HG03159 (cell line): Measurements from ENCODE around the gene SPTBN4.
A peak's percentile ranks its signal among the peaks of the same experiment; 100 is the strongest.
"Not testable (repeated sequence)": the region's sequence is repeated elsewhere in the genome, so short reads cannot be mapped to it uniquely, and the experiment has no call there.

ENCODE experiments used
- ATAC-seq: cut with Tn5 transposase; IDR thresholded peaks from one replicate; pipeline ENCODE4 v1.9.1; 2021; ENCODE audit warnings: mild to moderate bottlenecking, moderate library complexity; ENCODE audit not compliant: unreplicated experiment

SPTBN4 gene

DNA sequence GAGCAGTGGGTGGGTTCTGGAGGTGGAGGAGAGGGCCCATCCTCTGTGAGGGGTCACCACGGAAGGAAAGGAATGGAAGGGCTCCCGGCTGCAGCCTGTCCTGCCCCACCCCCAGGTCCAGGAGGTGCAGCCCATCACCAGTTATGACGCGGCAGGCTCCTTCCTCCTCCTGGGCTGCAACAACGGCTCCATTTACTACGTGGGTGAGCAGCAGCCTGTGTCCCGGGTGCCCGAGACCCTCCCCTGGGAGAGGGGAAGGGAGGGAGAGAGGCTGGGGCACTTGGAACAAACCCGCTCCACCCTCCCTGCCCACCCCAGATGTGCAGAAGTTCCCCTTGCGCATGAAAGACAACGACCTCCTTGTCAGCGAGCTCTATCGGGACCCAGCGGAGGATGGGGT, 116.5 kb downstream of the SPTBN4 start:
- ATAC-seq = no peak

DNA sequence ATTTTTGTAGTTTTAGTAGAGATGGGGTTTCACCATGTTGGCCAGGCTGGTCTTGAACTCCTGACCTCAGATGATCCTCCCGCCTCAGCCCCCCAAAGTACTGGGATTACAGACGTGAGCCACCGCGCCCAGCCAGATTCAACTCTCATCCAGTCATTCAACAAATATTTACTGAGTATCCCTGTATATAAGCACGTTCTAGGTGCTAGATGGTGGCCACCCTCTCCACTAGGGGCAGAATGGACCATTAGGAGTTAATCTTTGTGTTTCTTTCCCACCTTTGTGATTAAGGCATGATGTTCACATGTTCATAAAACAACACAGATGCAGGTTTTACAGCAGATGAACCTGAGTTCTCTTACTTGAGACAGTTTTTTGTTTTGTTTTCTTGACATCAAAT, 117.2 kb downstream of the SPTBN4 start:
- no peak for ATAC-seq

- no peak for ATAC-seq
These were observed 118.6 kb downstream of the SPTBN4 start for GRCh38 chr19:40585241-40585981.

DNA sequence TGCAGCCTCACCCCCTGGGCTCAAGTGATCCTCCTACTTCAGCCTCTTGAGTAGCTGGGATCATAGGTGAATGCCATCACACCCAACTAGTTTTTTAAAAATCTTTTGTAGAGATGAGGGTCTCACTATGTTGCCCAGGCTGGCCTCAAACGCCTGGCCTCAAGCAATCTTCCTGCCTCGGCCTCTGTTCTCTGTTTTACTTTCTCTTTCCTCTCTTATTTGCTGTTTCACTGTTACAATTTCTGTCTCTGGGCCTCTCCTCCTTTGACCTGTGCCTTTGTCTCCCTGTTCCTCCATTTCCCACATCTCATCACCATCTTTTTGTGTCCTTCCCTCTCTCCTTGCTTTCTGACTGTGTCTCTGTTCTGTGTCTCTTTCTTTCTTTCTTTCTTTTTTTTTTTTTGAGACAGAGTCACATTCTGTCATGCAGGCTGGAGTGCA, 119.2 kb downstream of the SPTBN4 start:
- no peak for ATAC-seq

DNA sequence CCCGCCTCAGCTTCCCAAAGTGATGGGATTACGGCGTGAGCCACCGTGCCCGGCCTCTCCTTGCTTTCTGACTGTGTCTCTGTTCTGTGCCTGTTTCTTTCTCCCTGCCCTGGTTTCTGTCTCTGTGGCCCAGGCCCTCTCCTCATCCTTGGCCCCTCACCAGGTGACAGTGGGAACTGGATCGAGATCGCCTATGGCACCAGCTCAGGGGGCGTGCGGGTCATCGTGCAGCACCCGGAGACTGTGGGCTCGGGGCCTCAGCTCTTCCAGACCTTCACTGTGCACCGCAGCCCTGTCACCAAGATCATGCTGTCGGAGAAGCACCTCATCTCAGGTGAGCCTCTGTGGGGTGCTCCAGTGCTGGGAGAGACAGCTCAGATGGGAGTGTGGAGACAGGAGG, 119.8 kb downstream of the SPTBN4 start:
- ATAC-seq = no peak

- no peak for ATAC-seq
These were observed 121.5 kb downstream of the SPTBN4 start for GRCh38 chr19:40588110-40588854.

DNA sequence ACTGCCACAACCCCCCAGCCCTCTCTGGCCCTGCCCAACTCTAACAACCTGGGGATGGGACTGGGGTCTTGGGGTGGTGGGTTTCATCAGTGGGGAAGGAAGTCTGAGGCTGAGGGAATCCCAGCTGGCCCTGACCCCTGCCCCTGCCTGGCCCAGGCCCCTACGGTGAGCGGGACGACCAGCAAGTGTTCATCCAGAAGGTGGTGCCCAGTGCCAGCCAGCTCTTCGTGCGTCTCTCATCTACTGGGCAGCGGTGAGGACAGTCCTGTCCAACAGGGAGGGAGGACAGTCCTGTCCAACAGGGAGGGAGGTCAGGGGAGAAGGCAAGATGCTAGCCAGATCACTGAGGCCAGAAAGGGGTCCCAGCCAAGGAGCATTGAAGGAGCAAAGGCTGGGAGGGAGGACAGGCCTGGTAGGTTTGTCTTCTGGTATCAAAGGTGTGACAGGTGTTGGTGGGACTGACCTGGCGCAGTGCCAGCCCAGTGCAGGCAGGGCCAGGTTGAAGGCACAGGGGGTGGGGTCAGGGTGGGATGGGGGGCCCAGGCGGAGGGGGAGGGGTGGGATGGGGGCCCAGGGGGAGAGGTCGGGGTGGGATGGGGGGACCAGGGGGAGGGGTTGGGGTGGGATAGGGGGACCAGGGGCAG, 122.2 kb downstream of the SPTBN4 start:
- ATAC-seq = no peak

DNA sequence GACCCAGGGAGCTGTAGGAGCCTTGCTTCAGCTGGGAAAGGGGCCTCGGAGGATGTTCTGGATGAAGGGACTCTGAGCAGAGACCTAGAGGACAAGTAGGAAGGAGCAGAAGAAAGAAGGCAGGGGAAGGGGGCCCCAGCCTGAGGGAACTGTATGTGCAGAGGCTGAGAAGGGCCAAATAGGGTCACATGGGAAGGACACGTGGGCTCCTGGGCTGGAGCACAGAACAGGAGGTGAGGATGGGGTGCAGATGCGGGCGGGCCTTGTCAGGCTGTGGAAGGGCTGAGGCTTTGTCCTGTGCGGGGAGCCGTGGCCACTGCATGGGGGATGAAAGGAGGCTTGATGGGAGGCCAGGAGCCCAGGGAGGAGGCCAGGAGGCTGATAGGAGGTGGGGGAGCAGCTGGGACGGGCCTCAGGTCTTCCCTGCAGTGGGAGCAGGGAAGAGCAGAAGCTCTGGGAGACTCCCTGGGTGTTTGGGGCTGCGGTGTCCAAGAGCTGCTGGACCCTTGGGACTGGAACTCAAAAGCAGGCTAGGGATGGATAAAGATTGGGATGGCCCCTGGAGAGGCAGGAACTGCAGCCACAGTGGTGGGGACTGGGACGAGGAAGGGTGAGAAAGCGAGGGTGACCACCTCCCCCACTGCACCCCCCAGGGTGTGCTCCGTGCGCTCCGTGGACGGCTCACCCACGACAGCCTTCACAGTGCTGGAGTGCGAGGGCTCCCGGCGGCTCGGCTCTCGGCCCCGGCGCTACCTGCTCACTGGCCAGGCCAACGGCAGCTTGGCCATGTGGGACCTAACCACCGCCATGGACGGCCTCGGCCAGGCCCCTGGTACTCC, 123.0 kb downstream of the SPTBN4 start:
- ATAC-seq = no peak

DNA sequence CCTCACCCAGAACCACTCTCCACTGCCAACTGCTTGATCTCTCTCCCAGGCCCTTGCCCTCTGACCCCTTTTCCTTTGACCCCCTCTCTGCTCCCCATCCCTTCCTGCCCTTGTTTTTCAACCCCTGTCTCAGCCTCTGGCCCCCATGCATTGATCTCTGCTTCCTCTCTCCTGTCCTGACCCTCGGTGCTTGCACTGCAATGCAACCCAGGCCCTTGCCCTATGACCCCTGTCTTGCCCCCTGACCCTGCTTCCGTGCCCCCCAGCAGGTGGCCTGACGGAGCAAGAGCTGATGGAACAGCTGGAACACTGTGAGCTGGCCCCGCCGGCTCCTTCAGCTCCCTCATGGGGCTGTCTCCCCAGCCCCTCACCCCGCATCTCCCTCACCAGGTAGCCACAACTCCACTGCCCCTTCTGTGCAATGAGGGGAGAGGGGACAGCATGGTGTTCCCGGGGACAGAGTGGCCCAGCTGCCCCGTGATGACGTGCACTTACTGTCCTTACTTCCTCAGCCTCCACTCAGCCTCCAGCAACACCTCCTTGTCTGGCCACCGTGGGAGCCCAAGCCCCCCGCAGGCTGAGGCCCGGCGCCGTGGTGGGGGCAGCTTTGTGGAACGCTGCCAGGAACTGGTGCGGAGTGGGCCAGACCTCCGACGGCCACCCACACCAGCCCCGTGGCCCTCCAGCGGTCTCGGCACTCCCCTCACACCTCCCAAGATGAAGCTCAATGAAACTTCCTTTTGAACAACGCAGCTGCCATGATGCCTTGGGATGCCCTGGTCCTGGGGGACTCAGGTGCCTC, 123.9 kb downstream of the SPTBN4 start:
- ATAC-seq = no peak

GRCh38 chr19:40591724-40592123, 124.9 kb downstream of the SPTBN4 start:
- ATAC-seq = not testable (repeated sequence)

DNA sequence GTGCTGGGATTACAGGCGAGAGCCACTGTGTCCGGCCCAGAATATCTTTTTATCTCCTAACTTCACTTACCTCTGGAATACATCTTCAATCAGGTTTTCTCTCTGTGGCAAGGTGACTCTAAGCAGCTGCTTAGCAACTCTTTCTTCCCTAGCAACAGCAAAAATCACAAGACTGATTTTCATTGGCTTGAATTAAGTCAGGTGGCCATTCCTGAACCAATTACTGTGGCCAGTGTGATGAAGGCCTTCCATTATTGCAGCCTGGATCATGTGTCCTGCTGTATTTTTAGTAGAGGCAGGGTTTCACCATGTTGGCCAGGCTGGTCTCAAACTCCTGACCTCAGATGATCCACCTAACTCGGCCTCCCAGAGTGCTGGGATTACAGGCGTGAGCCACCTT, 125.4 kb downstream of the SPTBN4 start:
- ATAC-seq = peak; percentile 57

GRCh38 chr19:40594255-40594654, 127.5 kb downstream of the SPTBN4 start:
- no peak for ATAC-seq

- ATAC-seq = no peak
These were observed 127.9 kb downstream of the SPTBN4 start for GRCh38 chr19:40594657-40595091.

DNA sequence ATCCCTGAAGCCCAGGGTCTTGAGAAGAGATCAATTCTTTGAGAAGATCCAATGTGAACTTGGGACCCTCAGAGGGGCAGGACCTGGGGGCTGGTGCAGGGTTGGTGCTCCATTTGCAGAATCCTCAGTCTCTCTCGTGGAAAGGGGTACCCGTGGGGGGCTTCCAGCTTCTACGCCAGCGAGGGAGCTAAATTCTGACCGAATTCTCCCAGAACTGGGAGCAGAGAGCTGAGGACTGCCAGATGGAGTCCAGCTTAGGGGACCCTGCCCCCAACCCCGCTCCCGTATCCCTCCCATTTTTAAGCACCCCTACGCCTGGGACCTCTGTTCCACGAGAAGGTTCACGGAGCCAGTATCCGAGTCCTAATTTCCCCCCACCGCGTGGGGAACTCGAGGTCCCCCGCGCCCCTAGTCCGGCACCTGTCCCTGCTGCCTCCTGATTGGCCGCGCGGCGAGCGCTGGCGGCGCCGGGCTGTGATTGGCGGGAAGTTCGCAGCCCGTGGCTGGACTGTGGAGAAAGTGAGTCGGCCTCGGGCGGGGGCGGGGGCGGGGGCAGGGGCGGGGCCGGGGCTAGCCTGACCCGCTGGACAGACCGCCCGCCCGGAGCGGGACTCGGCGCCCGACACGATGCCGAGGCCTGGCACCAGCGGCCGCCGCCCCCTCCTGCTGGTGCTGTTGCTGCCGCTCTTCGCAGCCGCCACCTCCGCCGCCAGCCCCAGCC, 130.0 kb downstream of the SPTBN4 start:
- no peak for ATAC-seq

GRCh38 chr19:40597329-40597838, 130.6 kb downstream of the SPTBN4 start:
- ATAC-seq = no peak

- no peak for ATAC-seq
These were observed 131.5 kb downstream of the SPTBN4 start for GRCh38 chr19:40598121-40598917.

DNA sequence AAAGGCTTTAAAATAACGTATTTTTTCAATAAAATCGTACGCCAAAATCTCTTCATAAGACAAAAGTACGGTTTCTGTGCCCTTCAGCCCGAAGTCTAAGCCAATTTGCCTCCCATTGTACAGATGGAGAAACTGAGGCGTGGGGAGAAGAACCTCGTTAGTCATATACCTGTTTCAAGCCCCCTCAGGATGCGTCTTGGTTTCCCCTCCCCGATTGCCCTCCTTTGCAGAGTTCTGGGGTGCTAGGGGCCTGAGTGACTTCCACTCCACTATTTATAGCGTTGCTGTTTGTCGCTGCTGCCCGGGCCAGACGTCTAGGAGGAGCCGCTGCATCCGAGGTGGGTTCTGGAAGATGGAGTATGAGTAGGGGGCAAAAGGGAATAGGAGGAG, 132.1 kb downstream of the SPTBN4 start:
- no peak for ATAC-seq

DNA sequence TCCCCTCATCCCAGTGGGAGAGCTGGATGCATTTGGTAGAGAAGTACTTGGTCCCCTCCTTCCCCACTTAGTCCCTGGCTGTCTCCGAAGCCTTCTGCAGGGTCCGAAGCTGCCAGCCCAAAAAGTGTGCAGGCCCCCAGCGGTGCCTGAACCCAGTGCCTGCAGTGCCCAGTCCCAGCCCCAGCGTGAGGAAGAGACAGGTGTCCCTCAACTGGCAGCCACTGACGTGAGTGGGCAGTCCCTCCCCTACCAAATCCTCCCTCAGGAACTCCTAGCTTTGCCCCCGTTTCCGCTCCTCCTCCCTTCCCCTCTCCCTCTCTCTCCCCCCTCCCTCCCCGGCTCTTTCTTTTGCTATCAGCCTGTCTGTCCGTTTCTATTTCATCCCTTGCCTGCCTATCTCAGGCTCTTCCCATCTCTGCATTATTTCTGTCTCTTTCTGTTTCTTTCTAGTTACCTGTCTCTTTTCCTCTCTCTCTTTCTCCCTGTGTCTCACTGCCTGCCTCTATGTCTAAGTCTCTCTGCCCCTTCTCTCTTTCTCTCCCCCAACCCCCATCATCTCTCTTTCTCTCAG, 132.6 kb downstream of the SPTBN4 start:
- ATAC-seq = no peak
